ENCODE results near the gene SLC37A3.

Gene SLC37A3

GRCh38 chr7:140398821-140399220 lies 491 bp upstream of the SLC37A3 start:
- no peak for DNase-seq

GRCh38 chr7:140393756-140394306 lies 4.5 kb downstream of the SLC37A3 start:
- no peak for DNase-seq

GRCh38 chr7:140391634-140392033 lies 6.7 kb downstream of the SLC37A3 start:
- no peak for DNase-seq

- DNase-seq, result no peak
Observed at GRCh38 chr7:140390466-140391190, 7.7 kb downstream of the SLC37A3 start.

GRCh38 chr7:140390034-140390433 lies 8.3 kb downstream of the SLC37A3 start:
- no peak for DNase-seq

GRCh38 chr7:140389445-140389844 lies 8.9 kb downstream of the SLC37A3 start:
- DNase-seq, result no peak

- DNase-seq, result no peak
Observed at GRCh38 chr7:140384894-140385545, 13.3 kb downstream of the SLC37A3 start.

GRCh38 chr7:140383954-140384713 lies 14.2 kb downstream of the SLC37A3 start:
- DNase-seq, result no peak

- peak; percentile 16 for DNase-seq
Observed at GRCh38 chr7:140375892-140376730, 22.2 kb downstream of the SLC37A3 start.

GRCh38 chr7:140375323-140375722 lies 23.0 kb downstream of the SLC37A3 start:
- no peak for DNase-seq

GRCh38 chr7:140369294-140369693 lies 29.0 kb downstream of the SLC37A3 start:
- DNase-seq, result no peak

GRCh38 chr7:140367528-140367927 lies 30.8 kb downstream of the SLC37A3 start:
- no peak for DNase-seq

GRCh38 chr7:140364819-140365218 lies 33.5 kb downstream of the SLC37A3 start:
- no peak for DNase-seq

- no peak for DNase-seq
Observed at GRCh38 chr7:140360697-140361229, 37.6 kb downstream of the SLC37A3 start.

GRCh38 chr7:140358412-140359051 lies 39.8 kb downstream of the SLC37A3 start:
- DNase-seq, result peak; percentile 6

GRCh38 chr7:140358024-140358411 lies 40.3 kb downstream of the SLC37A3 start:
- no peak for DNase-seq

- no peak for DNase-seq
Observed at GRCh38 chr7:140350056-140350455, 48.3 kb downstream of the SLC37A3 start.

- DNase-seq, result no peak
Observed at GRCh38 chr7:140349144-140349771, 49.1 kb downstream of the SLC37A3 start.

- DNase-seq, result no peak
Observed at GRCh38 chr7:140348161-140348849, 50.0 kb downstream of the SLC37A3 start.

- no peak for DNase-seq
Observed at GRCh38 chr7:140347218-140347617, 51.1 kb downstream of the SLC37A3 start.

- no peak for DNase-seq
Observed at GRCh38 chr7:140345426-140345825, 52.9 kb downstream of the SLC37A3 start.

All from stimulated activated CD4-positive, alpha-beta T cell treated with anti-CD3 and anti-CD28 coated beads, Interleukin-4, amount 100 ng/mL, for 1 hour (primary cell).